Choroid plexus epithelial cell (primary cell): Measurements from ENCODE around the gene CCDC61.

ENCODE experiments used
- DNase-seq: peaks from one replicate; pipeline ENCODE4 v3.0.0-alpha.2; 2010; ENCODE audit warnings: low read depth
- H3K4me3 ChIP-seq: 2 replicates; pipeline ENCODE4 v1.5.1; 2011; ENCODE audit warnings: low read depth, mild to moderate bottlenecking, control low read depth, low read length, moderate library complexity
- CTCF ChIP-seq: conservative IDR thresholded peaks from 2 replicates; pipeline ENCODE4 v1.5.1; 2011; ENCODE audit warnings: low read depth, mild to moderate bottlenecking, control low read depth, inconsistent platforms, low read length, moderate library complexity

CCDC61 gene

DNA sequence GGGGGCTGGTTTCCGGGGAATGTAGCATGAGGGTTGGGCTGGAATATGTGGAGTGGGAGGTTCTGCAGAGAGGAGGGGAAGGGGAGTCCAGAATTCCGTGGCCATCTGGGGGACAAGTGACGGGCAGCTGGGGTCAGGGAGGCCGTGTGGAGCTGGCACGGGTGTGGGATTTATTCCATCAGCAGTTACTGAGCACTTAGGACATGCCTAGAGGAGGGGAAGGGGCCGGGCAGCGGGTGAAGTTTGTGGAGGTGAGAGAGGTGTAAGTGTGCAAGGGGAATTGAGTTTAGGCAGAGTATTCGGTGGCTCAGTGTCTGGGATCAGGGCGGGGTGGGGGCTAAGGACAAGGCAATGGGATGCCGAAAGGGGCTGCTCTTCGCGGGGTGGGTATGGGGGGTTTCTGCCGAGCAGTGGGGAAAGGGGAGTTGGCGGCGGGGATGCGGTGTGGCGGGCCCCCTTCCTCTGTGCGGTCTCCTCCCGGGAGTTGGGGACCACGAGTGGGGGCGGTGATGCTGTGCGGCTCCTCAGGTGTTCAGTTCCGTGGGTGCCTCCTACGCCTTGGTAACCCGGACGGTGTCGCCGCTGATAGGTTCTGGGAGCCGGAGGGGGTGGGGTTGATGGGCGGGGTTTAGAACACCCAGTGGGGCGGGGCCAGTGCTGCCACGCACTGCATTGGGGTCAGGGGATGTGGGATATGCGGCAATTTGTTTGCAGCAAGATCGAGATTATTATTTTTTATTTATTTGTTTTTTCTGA is 5.4 kb downstream of the CCDC61 start:
- H3K4me3 ChIP-seq = peak overlapping the region; percentile 32
- DNase-seq = peak; percentile 35

DNA sequence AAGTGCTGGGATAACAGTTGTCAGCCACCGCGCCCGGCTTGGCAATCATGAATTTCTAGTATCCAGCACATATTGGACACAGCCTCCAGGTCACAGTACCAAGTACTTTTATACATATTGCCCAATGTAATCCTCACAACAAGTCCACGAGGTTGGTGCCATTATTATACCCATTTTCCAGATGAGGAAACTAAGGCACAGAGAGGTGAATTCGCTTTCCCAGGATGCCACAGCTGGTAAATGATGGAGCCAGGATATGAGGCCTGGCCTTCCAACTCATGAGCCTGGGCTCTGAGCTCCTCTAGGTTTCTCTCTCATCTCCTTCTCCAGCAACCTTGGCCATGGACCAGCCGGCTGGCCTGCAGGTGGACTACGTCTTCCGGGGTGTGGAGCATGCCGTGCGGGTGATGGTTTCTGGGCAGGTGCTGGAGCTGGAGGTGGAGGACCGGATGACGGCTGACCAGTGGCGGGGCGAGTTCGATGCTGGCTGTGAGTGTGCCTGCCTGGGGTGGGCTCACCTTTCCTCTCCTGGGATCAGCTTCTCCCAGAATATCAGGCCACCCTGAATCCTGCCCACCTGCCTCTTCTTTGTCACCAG is 7.5 kb downstream of the CCDC61 start:
- H3K4me3 ChIP-seq = no peak overlapping the region
- TF ChIP-seq CTCF = no peak
- DNase-seq = no peak

More for the DNA sequence above, 5.4 kb downstream of the CCDC61 start:
- TF ChIP-seq CTCF = no peak

GRCh38 chr19:46006411-46006810 is 11.1 kb downstream of the CCDC61 start:
- no peak overlapping the region for H3K4me3 ChIP-seq
- no peak for TF ChIP-seq CTCF
- no peak for DNase-seq

- peak; percentile 82 for DNase-seq
- peak; percentile 84 for TF ChIP-seq CTCF
These were observed 14.6 kb downstream of the CCDC61 start for GRCh38 chr19:46009530-46010510.

GRCh38 chr19:46014534-46014933 is 19.3 kb downstream of the CCDC61 start:
- TF ChIP-seq CTCF = no peak
- no peak for DNase-seq
- no peak overlapping the region for H3K4me3 ChIP-seq

More at GRCh38 chr19:46009530-46010510, 14.6 kb downstream of the CCDC61 start:
- no peak overlapping the region for H3K4me3 ChIP-seq

DNA sequence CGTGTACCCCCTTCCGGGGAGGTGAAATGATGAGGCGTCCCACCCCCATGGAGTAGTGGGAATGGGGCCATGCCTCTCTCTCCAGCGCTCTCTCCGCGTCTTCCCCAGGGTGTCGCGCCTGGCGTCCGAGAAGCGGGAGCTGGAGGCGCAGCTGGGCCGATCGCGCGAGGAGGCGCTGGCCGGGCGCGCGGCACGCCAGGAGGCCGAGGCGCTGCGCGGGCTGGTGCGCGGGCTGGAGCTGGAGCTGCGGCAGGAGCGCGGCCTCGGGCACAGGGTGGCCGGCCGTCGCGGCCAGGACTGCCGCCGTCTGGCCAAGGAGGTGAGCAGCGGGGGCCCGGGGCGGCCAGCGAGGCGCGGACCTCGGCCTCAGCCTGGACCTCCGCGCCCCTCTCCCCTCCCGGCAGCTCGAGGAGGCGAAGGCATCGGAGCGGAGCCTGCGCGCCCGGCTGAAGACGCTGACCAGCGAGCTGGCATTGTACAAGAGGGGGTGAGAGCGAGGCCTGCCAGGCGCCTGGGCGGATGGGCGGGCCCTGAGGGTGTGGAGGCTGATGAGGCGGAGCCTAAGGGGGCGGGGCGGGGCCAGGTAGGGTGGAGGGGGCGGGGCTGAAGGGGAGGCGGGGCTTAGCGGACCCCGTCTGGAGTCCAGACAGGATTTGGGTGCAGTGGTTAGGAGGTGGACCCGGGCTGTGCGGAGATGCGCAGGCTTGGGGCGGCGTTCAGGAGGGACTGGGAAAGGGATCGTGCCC is 19.8 kb downstream of the CCDC61 start:
- H3K4me3 ChIP-seq = peak overlapping the region; percentile 35
- TF ChIP-seq CTCF = no peak
- DNase-seq = peak; percentile 18
